PC-3 (cell line): ENCODE measurements around the gene SELPLG.

ENCODE experiments used
- CTCF ChIP-seq: fragments of 300-600 bp; sonication (generic); conservative IDR thresholded peaks from 2 replicates; pipeline ENCODE4 v1.5.1; 2017; ENCODE audit warnings: antibody characterized with exemption, low read depth, mild to moderate bottlenecking, low read length
- EZH2 ChIP-seq: fragments of 300-600 bp; sonication (generic); IDR thresholded peaks from one replicate; pipeline ENCODE4 v1.6.1; 2017; ENCODE audit warnings: antibody characterized with exemption, mild to moderate bottlenecking, low read length; ENCODE audit not compliant: unreplicated experiment
- EZH2phosphoT487 ChIP-seq: fragments of 300-600 bp; sonication (generic); IDR thresholded peaks from 2 replicates; pipeline ENCODE4 v1.6.1; 2018; ENCODE audit warnings: mild to moderate bottlenecking, antibody characterized with exemption, low read length, borderline replicate concordance

- TF ChIP-seq CTCF (no peak), EZH2 (no peak), EZH2phosphoT487 (no peak)
Observed at GRCh38 chr12:108594960-108595710, 38.6 kb downstream of the SELPLG start.
